HG02981 (cell line): ENCODE results near the gene CNNM3.
"Not testable (repeated sequence)": the region's sequence is repeated elsewhere in the genome, so short reads cannot be mapped to it uniquely, and the experiment has no call there.

Experiments used
- ATAC-seq: cut with Tn5 transposase; IDR thresholded peaks from one replicate; pipeline ENCODE4 v1.9.1; 2021; ENCODE audit warnings: mild to moderate bottlenecking, moderate library complexity; ENCODE audit not compliant: unreplicated experiment

Gene CNNM3

GRCh38 chr2:96860065-96861029, 44.3 kb downstream of the CNNM3 start:
- ATAC-seq, result no peak

- ATAC-seq, result no peak
Observed at GRCh38 chr2:96861074-96861473, 45.0 kb downstream of the CNNM3 start.

- ATAC-seq, result not testable (repeated sequence)
Observed at GRCh38 chr2:96863056-96863455, 47.0 kb downstream of the CNNM3 start.

DNA sequence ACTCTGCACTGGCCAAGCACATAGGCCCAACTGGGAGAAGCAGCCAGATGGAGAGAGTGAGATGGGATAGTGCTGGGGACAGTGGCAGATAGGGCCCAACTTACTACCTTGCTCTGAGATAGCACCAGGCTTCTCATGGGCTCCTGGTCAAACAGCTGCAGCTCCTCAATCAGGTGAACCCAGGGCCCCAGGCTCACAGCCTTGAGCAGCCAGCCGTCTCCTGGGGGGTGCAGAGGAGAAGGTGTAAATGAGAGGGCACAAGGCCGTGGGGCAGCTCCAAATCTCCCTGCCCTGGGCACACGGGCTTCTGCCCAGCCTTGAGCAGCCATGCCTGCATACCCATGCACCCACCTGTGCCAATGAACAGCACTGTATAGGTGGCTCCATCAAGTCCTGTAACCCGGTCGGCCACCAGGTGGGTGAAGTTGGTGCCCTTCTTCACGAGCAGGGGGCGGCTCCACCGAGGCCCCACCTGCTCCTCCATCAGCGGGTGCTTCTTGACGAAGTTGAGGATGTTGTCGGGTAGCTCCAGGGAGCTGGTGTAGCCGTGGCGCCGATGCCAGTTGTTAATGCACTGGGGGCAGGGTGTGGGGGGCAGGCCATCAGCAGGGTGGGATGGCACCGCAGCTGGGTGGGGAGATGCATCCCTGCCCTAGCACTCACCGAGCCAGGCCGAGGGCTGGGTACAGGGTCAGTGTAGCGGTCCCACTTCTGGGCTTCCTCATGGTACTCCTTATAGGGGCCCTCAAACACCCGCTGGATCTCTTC, 47.7 kb downstream of the CNNM3 start:
- no peak for ATAC-seq

DNA sequence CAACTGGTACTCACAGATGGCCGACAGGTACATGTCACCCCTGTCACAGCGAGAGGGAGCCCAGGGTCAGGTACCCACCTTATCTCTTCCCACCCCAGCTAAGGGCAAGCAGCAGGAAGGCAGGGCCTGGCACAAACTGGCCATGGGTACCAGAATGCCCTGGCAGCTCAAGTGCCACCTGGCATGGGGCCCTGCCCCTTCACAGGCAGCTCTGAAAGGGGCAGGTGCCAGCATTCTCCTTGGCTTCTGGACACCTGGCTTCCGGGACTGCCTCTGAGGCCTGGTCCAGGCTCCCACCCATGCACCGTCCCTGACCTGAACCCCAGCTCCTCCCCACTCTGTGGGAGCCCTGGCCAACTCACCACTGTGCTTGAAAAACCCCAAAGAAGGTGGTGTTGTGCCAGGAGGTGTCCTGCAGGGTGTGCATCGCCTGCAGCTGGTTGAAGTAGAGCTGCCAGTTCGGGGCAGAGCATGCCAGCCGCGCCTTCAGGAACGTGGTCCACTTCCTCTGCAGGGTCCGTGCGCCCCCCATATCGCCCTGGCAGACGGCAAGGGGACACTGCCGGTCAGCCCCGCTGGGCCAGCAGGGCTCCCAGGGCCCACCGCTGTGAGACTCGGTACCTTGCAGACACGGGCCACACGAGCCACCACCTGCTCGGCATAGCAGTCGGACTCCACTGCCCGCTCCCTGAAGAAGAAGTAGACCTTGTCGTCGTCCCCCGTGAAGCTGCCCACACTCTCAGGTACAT, 48.4 kb downstream of the CNNM3 start:
- ATAC-seq, result no peak

- ATAC-seq, result no peak
Observed at GRCh38 chr2:96865654-96866053, 49.6 kb downstream of the CNNM3 start.

GRCh38 chr2:96866149-96866548, 50.1 kb downstream of the CNNM3 start:
- ATAC-seq, result no peak

DNA sequence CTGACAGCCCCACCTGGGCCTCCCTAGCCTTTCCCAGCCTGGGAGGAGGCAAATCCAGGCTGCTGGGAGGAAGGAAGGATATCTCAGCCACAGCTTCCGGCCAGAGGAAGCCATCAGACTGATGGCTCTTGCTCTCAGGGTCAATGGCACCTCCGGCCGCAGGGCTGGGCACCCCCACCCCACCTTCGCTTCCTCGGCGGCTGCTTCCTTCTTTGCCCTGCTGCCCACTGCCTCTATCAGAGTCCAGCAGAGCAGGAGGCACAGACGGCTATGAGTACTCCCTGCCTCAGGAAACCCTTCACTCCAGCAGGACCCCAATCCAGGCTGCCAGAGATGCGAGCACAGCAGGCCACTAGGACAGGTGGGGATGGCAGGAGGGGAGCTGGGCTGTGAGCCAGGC, 50.5 kb downstream of the CNNM3 start:
- no peak for ATAC-seq

DNA sequence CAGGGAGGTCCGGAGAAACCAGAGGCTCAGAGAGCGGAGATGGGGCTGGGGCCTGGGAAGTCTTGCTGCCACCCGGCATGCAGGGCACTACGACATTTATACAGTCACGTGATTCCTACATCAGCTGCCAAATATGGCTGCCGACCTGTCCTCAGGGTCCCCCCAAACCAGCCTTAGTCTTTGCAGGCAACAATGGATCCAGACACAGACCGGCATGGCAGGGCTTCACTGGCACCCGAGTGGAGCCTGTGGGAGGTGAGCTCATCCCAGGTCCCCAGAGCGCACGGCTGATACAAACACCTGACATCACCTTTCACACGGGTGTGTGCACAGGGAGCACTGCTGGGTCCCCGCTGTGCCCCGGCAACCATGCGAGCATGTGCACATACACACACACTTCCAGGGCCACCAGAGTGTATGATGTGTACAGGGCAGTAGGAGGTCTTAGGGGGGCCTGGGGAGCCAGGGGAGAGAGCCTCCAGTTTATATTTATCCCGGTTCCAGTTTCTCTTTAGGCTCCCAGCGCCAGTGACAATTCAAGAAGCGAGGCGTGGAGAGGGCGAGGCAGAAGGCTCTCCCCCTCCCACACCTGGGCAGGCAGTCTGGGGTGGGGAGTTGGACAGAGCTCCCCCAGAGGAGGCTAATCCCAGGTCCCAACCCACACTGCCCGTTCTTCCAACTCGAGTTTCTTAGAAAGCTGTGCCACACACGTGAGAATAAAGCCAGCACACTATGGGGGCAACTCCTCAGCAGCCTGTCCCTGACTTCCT, 51.1 kb downstream of the CNNM3 start:
- no peak for ATAC-seq

GRCh38 chr2:96867756-96868554, 51.9 kb downstream of the CNNM3 start:
- ATAC-seq, result no peak

GRCh38 chr2:96868555-96869280, 52.6 kb downstream of the CNNM3 start:
- peak; percentile 48 for ATAC-seq

DNA sequence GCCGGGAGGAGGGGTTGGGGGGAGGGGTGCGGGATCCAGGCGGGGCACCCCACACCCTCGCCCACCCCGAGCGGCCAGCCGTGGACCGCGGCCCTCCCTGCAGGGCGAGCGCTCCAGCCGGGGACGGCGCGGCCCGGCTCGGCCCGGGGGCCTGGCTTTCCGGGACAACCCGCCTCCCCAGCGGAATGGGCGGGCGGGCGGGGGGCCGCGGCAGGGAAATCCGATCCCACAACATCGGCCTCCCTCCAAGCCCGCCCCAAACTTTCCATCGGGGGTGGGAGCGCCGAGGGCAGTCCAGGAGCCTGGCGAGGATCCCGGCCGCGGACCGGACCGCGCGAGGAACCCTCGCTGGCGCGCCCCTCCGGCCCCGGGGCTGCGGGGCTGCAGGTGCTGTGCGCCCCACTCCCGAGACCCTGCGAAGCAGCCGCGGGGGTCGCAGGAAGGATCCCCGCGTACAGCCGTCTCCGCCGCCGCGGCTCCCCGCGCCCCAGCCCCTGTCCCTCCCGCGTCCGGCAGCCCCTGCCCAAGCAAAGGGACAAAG, 53.3 kb downstream of the CNNM3 start:
- ATAC-seq, result peak; percentile 11

DNA sequence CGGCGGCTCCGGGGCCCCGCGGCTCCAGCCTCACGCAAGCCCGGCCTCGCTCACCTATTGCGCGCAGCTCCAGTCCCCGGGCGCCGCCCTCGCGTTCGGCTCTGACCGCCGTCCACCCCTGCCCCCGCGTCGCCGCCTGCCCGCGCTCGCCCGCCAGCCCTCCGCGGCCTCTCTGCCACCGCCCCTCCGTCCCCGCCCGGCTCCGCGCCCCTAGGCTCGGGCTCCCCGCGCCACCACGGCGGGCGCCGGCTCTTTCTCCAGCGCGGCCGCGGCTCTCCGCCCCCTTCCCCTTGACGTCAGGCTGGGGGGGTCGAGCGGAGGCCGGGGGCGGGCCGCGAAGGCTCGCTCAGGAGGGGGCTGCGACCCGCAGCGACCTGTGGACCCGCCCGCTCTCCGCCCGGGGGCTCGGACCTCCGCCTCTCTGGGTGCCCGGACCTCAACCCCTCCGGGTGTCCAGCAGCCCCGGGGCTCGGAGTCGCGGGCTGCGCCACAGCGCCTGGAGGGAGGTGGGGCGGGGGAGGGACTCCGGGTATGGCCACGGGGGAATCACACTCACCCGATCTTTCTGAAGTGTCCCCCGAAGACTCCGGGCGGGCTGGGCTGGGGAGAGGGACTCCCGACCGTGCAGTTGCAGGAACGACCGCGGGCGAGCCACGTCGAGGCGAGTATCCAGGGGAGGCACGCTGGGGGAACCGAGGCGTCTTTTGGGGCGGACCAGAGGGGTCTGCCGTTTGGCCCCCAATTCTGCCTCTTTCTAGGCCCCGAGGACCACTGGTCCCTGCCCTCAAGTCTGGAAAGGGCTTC, 54.0 kb downstream of the CNNM3 start, which contains the start of gene SEMA4C:
TSS of gene SEMA4C (minus strand) at position 259 of the 804 bp plus-strand sequence. CDS start 2,194 bp downstream, outside the sequence.
- ATAC-seq, result no peak

- ATAC-seq, result no peak
Observed at GRCh38 chr2:96870626-96871255, 54.7 kb downstream of the CNNM3 start.

DNA sequence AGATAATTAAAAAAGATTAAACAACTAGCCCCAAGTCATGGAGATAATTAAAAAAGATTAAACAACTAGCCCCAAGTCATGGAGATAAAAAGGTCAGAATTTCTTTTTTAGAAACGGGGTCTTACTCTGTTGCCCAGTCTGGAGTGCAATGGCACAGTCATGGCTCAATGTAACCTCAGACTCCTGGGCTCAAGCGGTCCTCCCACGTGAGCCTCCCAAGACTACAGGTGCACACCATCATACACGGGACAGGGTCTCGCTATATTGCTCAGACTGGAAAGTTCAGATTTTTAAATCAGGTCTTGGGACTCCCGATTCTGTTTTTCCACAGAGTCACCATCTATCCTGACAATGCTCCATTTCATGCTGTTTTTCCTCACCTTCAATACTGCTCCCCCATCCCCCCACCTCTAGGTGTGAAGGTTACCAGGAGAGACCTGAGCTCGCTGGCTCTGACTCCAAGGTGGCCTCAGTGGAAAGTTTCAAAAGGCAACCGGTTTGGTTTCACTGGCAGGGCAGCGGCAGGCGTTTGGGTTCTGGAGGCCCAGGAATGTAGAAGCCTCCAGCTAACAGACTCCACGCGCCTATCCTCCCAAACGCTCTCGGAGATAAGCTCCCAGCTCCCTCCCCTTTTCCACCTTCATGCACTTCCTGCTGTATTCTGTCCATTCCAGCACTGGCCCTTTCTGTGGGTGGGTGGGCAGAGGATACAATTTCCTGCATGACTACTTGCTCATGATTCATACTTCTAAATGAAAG, 56.7 kb downstream of the CNNM3 start:
- ATAC-seq, result no peak

DNA sequence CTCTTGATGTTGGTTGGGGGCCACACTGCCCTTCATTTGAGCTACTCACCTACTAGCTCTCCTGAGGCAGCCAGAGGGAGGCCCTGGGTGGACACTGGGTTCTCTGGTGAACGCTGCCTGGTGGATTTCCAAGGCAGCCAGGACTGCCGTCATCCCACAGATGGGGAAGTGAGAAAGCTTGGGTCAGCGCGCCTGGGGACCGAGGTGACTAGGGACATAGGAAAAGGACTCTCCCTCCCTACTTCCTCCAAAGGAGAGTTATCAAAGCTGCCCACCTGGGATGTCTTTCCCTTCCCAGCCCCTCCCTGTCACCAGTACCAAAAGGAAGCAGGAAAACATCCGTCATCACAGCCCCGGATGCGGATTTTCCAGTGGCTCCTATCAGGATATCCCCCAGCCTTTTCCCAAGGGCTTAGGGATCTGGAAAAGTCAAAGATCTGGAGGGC, 57.6 kb downstream of the CNNM3 start:
- no peak for ATAC-seq
